ENCODE data around the gene GPR22.

GPR22 gene, protein sequence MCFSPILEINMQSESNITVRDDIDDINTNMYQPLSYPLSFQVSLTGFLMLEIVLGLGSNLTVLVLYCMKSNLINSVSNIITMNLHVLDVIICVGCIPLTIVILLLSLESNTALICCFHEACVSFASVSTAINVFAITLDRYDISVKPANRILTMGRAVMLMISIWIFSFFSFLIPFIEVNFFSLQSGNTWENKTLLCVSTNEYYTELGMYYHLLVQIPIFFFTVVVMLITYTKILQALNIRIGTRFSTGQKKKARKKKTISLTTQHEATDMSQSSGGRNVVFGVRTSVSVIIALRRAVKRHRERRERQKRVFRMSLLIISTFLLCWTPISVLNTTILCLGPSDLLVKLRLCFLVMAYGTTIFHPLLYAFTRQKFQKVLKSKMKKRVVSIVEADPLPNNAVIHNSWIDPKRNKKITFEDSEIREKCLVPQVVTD

GRCh38 chr7:107469929-107470328, at the start of gene GPR22:
Gene GPR22 (plus strand): TSS chr7:107470057. CDS start chr7:107474061, 4,004 bp downstream.
- DNase-seq (ENCODE audit: low read depth in 2 of 2), result no peak

DNA sequence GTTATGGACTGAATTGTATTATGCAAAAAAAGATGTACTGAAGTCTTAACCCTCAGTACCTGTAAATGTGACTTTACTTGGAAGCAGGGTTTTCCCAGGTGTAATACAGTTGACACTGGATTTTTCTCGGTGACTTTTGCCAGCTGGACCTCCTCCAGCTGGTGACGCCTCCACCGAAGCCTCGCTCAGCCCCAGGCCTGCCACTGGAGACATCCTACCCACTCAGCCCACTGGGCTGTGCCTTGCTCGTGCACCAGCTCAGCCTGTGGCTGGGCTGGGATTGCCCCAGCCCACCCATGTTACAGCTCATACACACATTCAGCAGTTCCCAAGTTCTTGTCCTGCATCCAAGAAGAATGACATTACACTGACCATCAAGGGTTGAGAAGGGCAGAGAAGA, 42.4 kb upstream of the GPR22 start:
- DNase-seq (ENCODE audit: low read depth in 2 of 2), result no peak

DNA sequence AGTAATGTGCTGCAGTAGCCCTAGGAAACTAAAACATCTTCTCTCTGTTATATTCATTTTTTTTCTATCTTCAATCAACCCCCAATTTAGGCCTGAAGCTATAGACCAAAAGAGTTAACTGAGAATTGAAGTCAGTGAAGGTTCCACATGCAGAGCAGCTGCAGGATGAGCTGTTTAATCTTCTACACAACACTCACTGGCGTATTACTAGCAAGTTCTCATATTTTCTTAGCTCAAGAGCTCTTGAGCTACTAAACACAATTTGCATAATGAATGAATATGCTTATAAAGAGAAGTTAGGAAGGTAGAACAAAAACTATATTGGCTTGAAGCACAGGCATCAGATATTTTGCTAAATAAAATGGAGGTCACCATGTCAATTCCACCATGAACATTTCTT, 41.2 kb upstream of the GPR22 start:
- no peak for DNase-seq (ENCODE audit: low read depth in 2 of 2)

GRCh38 chr7:107430057-107430456, 39.8 kb upstream of the GPR22 start:
- DNase-seq (ENCODE audit: low read depth in 2 of 2), result no peak

- DNase-seq (ENCODE audit: low read depth in 2 of 2), result no peak
Observed at GRCh38 chr7:107432261-107432660, 37.6 kb upstream of the GPR22 start.

DNA sequence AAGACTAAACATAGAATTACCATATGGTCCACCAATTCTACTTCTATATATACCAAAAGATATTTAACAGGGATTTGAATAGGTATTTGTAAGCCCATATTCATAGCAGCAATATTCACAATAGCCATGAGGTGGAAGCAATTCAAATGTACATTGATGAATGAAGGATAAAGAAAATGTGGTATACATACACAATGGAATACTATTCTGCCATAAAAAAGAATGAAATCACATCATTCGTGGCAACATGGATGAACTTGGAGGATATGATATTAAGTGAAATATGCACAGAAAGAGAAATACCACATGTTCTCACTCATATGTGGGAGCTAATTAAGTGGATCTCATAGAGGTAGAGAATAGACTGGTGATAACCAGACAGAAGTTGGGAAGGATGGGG, 34.1 kb upstream of the GPR22 start:
- no peak for DNase-seq (ENCODE audit: low read depth in 2 of 2)

- no peak for DNase-seq (ENCODE audit: low read depth in 2 of 2)
Observed at GRCh38 chr7:107439025-107439424, 30.8 kb upstream of the GPR22 start.

GRCh38 chr7:107441581-107442422, 28.1 kb upstream of the GPR22 start:
- no peak for DNase-seq (ENCODE audit: low read depth in 2 of 2)

- DNase-seq (ENCODE audit: low read depth in 2 of 2), result no peak
Observed at GRCh38 chr7:107442678-107443077, 27.2 kb upstream of the GPR22 start.

DNA sequence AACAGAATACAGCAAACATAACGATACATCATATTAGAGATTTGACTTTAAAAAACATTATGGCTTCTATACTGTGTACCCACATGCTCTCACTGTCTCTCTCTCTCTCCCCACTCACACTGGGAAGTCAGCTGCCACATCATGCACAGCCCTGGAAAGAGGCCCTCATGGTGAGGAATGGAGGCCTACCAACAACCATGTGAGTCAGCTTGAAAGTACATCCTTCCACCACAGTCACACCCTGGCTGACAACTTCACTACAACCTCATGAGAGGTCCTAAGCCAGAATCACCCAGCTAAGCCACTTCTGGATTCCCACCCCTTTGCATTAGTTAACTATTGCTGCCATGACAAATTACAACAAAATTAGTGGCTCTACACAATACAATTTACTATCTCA, 23.3 kb upstream of the GPR22 start:
- DNase-seq (ENCODE audit: low read depth in 2 of 2), result no peak

GRCh38 chr7:107446988-107447387, 22.9 kb upstream of the GPR22 start:
- no peak for DNase-seq (ENCODE audit: low read depth in 2 of 2)

- DNase-seq (ENCODE audit: low read depth in 2 of 2), result no peak
Observed at GRCh38 chr7:107450970-107451369, 18.9 kb upstream of the GPR22 start.

GRCh38 chr7:107453388-107453787, 16.5 kb upstream of the GPR22 start:
- DNase-seq (ENCODE audit: low read depth in 2 of 2), result no peak

DNA sequence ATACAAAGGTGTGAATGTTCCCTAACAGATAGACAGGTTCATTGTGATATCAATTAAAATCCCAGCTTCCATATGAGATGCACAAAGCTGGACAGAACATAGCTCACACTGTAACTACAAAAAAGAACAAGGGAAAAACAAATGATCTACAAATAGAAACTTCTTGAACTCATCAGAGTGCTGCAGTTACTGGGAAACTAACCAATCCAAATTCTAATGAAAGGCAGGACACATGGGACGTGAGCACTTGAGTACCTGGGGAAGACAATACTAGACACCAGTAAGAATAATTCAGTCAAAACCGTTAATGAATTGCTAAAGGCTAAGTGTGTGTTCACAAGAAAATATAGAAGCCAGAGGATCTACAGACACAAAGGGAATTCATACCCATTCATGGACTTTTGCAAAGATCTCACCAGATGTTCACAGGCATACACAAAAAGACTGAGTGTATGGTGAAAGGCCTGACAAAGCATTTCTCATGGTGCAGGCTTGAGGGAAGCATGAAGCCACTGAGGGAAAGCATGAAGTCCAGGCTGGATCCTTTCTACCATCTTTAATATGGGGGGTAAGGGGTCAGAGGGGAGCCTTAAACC, 7.8 kb upstream of the GPR22 start:
- DNase-seq (ENCODE audit: low read depth in 2 of 2), result no peak

DNA sequence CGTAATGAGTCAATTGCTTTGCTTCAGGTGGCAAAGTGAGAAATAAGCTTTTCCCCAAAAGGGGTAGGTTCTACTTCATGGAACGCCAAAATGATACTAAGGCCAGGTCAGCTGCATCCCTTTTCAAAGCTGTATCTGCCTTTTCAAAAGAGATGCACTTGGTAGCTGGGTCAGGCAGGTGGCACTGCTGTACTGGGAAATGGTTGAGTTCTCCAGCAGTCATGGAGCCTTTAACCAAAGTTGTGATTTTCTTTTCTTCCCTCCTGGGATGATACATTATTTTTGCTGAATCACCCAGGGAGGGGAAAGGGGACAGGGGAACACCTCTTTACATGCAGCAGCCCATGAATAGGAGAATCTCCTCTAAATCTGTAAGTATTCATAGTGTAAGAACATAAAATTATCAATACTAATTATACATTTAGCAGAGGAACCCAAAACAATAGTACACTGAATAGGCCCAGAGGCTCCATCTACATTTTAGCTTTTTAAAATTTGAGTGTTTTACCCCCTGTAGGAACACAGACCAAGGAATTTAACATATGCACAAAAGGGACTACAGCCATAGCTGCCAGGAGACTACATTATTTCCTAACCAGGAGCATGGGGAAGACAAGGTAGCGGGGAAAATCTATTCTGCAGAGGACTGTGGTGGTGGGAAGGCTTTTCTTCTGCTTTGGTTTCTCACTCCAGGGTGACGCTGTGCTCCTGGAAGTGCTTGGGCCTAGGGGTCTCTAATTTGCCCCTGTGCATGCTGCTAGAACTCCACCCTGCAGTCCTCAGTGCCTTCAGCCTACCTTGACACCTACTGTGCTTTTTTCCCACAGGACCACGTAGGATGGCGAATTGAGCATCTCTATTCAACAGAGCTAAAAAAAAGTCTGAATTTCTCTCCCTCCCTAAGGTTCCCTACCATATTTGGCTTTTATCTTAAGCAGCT, 6.4 kb upstream of the GPR22 start:
- DNase-seq (ENCODE audit: low read depth in 2 of 2), result peak in 1 of 2 donors; percentile 14

DNA sequence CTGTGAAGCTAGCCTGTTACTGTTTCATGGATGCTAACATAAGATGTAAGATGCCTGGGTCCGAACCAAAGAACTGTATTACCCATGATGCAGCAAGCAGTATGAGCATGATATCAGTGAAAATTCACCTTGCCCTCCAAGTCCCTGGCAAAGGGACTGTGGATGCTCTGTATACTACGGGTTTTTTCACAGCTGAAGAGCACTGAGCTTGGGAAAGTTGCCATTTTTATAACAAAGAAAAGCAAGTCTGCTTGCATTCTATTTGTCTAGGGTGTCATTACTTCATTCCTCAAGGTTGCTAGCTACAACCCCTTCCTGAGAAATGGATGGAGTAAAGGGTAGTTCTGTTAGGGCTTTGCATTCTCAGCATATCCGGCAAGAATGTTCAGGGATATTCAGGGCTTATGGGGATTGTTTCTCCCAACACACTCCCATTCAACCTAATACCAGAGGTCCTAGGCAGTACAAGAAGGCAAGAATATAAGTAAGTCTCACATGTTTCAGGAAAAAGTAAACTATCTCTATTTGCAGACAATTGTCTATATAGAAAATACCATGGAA, 5.1 kb upstream of the GPR22 start:
- DNase-seq (ENCODE audit: low read depth in 2 of 2), result no peak

- DNase-seq (ENCODE audit: low read depth in 2 of 2), result no peak
Observed at GRCh38 chr7:107467972-107468371, 1.9 kb upstream of the GPR22 start.

DNA sequence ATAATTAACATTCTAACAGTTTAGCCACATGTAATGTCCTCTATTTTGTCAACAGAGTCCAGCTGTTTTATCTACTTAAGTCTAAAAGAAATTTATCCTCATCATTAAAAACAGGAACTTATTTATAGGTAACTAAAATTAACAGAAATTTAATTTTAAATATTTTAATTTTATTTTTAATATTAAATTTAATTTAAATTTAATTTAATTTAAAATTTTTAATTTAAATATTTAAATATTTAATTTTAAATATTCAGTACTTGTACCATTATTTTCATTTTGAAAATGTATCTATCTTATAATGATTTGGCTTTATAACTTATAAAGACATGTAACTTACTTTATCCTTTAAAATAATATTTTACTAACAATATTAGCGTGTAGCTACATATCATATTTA, 1.0 kb upstream of the GPR22 start:
- no peak for DNase-seq (ENCODE audit: low read depth in 2 of 2)

GRCh38 chr7:107471292-107472070, 1.6 kb downstream of the GPR22 start:
- DNase-seq (ENCODE audit: low read depth in 2 of 2), result no peak

GRCh38 chr7:107472116-107472515, 2.3 kb downstream of the GPR22 start:
- DNase-seq (ENCODE audit: low read depth in 2 of 2), result no peak
